Activated gamma-delta T cell treated with Interleukin-2 at 50 U/mL for 16 hours (primary cell): ENCODE results near the gene TEKTIP1.
A peak's percentile ranks its signal among the peaks of the same experiment; 100 is the strongest.
"Not testable (repeated sequence)": the region's sequence is repeated elsewhere in the genome, so short reads cannot be mapped to it uniquely, and the experiment has no call there.

Source experiments
- DNase-seq: peaks from one replicate; pipeline ENCODE4 v3.0.0-alpha.2; 2020

The TEKTIP1 gene

DNA sequence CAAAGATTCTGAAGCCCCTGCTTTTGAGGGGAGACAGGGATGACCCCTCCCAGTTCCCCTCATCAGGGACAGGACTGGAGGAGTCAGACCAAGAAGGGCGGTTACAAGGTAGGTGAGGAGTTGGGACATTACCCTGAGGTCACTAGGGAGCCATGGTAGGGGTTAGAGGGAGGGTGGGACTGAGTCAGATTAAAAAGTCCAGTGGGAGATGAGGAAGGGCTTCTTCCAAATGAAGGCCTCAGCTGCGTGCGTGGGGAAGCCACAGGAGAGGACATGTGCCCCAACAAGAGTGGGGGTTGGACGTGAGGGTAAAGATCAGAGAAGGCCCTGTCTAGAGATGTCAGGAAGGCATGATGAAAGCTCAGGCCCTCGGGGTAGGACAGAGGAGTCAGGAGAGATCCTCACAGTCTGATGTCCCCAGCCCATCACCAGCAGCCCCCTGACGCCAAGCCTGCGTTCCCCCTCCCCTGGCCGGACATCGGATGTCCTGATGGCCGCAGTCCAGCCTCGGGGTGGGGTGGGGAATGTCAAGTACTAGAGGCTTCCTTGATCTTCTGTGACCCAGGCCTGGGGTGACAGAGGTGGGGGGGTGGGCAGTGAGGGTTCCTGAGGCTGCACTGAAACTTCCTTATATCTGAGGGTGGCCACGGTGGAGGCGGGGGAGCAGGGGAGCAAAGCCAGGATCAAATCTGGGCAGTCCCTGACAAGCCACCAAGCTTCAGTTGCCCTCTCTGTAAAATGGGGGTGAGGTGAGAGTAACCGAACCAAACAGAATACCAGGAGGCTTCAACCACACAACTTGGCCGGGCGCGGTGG is 24.9 kb downstream of the TEKTIP1 start:
- DNase-seq: no peak

DNA sequence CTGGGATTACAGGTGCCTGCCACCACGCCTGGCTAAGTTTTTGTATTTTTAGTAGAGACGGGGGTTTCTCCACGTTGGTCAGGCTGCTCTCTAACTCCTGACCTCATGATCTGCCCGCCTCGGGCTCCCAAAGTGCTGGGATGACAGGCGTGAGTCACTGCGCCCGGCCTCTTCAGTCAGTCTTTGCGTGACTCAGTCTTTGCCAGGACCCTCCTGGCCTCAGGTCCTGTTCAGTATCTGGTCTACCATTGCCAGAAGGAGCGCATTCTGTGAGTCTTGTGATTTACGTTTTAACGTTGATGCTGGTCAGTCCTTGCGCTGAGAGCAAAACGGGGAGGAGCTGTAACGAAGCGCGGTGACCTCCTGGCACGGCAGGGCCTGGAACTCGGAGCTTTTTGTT is 26.2 kb downstream of the TEKTIP1 start:
- DNase-seq: no peak

DNA sequence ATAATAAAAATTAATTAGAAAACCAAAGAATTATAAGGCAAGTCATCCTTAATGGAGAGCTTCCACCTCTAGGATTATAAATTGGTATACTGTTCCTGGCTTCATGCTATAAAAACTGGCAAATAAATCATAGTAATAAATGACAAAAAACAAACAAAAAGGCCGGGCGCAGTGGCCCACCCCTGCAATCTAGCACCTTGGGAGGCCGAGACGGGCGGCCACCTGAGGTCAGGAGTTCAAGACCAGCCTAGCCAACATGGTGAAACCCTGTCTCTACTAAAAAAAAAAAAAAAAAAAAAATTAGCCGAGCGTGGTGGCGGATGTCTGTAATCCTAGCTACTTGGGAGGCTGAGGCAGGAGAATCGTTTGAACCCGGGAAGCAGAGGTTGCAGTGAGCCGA is 31.1 kb downstream of the TEKTIP1 start:
- not testable (repeated sequence) for DNase-seq

DNA sequence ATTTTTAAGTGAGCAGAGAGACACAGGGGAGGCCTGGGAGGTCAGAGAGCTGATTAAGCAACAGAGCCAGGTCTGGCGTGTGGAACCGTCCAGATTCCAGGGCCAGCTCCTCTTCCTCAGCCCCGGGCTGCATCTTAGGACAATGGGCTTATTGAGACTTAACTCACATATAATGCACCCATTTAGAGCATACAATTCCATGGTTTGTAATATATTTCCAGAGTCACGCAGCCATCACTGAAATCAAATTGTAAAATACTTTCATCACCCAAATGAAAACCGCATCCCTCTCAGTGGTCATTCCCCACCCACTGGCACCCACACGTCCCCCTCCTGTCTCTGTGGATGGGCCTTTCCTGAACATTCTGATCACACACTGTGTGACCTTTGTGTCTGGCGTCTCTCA is 31.6 kb downstream of the TEKTIP1 start:
- DNase-seq: no peak

DNA sequence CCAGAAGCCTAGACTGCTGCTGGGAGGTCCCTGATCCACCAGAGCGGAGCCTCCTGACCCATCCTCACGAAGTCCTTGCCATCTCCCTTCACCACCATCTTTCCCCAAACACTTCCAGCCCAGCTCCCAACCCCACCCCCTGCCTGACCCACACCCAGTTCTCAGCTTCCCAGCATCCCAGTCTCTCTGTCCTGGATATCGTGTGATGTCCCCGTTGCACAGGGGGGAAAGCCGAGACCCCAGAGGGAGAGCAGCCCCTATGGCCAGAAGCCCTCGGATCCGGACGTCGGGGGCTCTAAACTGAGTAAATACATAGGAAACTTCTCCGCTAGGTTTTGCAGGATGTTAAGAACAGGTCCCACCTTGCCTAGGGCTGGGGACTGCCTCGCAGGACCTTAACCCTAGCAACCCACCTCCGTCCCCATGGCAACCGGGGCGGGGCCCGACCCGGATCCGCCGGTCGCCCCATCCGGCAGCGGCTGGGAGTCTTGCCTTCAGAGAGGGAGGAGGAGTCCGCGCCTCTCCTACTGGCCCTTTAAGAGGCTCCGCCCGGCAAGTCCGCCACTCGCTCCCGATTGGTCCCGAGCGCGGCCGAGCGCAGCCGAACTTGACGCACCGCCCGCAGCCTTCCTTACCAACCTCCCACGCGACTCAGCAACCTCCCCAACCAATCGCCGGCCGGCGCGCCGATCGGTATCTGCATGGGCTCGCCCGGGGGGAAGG is 33.3 kb downstream of the TEKTIP1 start:
- peak; percentile 99 for DNase-seq

- no peak for DNase-seq
These were observed 33.8 kb downstream of the TEKTIP1 start, which contains the start of gene HMG20B for GRCh38 chr19:3572855-3573161. Gene HMG20B (plus strand): TSS chr19:3572944. CDS start chr19:3573310, 366 bp downstream.

GRCh38 chr19:3573162-3573857 is 34.3 kb downstream of the TEKTIP1 start:
- DNase-seq: no peak

DNA sequence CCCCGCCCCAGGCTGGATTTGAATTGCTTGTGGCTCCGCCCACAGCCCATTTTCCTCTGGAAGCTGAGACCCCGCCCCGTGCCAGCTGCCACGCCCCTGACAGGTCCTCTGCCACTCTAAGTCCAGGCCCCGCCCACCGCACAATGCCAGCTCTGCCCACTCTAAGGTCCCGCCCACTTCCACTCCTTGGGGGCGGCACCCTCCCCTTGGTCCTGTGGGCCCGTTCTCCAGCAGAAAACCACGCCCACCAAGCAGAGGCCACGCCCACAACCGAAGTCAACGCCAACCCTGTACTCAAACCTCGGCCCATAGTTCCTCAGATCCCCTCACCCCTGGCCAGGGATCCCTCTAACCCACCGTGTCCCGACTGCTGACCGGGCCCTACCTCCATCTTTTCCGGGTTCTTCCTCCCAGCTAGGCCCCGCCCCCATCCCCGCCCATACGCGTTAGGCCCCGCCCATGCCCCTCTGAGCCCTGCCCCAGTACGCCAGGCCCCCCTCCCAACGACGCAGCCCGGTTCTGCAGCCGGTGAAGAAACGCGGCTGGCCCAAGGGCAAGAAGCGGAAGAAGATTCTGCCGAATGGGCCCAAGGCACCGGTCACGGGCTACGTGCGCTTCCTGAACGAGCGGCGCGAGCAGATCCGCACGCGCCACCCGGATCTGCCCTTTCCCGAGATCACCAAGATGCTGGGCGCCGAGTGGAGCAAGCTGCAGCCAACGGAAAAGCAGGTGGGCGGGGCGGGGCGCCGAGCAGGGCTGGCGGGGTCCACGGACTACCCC is 35.1 kb downstream of the TEKTIP1 start:
- peak; percentile 70 for DNase-seq

- DNase-seq: no peak
These were observed 36.3 kb downstream of the TEKTIP1 start for GRCh38 chr19:3575260-3575741.

DNA sequence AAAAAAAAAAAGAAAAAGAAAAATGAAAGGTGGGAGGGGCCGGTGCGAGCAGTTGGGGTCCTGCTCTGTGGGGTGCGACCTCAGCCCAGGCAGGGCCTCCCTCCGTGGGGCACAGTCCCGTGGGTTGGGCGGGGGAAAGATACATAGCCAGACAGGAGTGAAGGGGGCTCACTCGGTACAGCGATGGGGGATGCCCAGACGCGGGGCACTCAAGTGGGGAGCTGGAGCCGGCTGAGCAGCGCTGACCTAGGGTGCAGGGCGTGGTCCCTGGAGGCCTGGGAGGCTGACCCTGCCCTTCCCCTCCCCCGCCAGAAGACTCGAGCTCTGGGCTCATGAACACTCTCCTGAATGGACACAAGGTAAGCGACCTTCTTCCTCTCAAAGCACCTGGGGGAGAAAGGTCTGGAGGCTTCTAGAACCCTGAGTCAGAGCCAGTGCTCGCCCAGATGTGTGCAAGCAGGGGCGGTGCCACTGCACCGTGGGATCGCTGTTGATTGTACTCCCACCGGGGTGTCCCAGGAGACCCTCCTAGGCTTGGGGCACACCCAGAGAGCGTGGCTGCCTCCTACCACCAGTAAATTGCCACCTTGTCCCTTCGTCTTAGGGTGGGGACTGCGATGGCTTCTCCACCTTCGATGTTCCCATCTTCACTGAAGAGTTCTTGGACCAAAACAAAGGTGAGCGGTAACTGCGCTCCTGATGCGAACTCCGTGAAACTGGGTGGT is 37.1 kb downstream of the TEKTIP1 start:
- no peak for DNase-seq

DNA sequence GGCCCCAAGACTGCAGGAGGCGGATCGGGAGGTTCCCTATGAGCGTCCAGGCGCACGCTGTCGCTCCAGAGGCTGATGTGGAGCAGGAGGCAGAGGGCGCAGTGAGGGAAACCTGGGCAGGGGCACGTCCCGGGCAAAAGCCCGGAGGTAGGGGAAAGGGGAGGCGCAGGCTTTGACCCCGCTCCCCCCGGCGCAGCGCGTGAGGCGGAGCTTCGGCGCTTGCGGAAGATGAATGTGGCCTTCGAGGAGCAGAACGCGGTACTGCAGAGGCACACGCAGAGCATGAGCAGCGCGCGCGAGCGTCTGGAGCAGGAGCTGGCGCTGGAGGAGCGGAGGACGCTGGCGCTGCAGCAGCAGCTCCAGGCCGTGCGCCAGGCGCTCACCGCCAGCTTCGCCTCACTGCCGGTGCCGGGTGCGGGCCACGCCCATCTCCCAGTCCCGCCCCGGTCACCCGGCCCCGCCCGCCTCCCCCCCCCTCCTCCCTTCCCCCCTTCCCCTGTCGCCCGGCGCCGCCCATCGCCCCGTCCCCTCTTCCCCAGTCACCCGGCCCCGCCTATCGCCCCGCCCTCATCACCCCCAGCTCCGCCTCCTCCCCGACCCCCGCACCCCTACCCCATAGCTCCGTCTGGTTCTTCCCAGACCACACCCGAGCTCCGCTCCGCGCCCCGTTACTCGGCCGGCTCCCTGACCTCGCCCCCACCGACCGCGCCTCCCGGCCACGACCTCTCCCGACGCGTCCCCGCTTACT is 37.9 kb downstream of the TEKTIP1 start:
- DNase-seq: no peak

- no peak for DNase-seq
These were observed 38.9 kb downstream of the TEKTIP1 start for GRCh38 chr19:3577723-3578344.

DNA sequence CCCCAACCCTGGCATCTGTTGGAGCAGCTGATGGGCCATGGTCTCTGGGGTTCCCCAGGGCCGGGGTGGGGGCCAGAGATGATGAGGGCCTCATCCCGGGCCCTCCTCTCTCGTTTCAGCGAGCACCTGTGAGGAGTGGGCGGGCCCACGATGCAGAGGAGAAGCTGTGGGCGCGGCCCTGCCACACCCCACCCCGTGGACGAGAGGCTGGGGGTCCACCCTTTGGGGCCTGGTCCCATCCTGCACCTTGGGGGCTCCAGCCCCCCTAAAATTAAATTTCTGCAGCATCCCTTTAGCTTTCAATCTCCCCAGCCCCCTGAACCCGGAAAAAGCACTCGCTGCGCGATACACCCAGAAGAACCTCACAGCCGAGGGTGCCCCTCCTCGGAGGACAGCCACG is 39.4 kb downstream of the TEKTIP1 start:
- no peak for DNase-seq

GRCh38 chr19:3580156-3580934 is 41.4 kb downstream of the TEKTIP1 start:
- no peak for DNase-seq

GRCh38 chr19:3581792-3582191 is 42.8 kb downstream of the TEKTIP1 start:
- not testable (repeated sequence) for DNase-seq

- not testable (repeated sequence) for DNase-seq
These were observed 45.2 kb downstream of the TEKTIP1 start for GRCh38 chr19:3584036-3584802.

GRCh38 chr19:3585301-3586126 is 46.5 kb downstream of the TEKTIP1 start, which contains the start of gene GIPC3:
Gene GIPC3 (plus strand): TSS chr19:3585478. CDS start chr19:3585598, 120 bp downstream.
- DNase-seq: no peak

GRCh38 chr19:3586127-3586626 is 47.2 kb downstream of the TEKTIP1 start:
- DNase-seq: peak; percentile 55
